NCI-H2227 (cell line): ENCODE results near the gene TTC39B.
"Not testable (repeated sequence)": the region's sequence is repeated elsewhere in the genome, so short reads cannot be mapped to it uniquely, and the experiment has no call there.

ENCODE experiments used
- DNase-seq: peaks from one replicate; lab custom pipeline; 2025; ENCODE audit not compliant: unreplicated experiment; lab: John Stamatoyannopoulos, UW

The TTC39B gene

DNA sequence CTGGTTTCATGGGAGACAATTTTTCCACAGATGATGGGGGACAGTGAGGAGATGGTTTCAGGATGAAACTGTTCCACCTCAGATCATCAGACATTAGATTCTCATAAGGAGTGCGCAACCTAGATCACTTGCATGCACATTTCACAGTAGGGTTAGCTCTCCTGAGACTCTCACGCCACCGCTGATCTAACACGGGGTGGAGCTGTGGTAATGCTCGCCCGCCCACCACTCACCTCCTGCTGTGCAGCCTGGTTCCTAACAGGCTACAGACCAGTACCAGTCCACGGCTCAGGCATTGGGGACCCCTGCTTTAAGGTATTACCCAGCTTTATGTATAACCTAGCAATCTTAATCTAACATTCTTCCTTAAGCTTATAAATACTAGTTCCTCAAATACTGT lies 35.6 kb downstream of the TTC39B start:
- no peak for DNase-seq

GRCh38 chr9:15268782-15269181 lies 38.2 kb downstream of the TTC39B start:
- DNase-seq = no peak

DNA sequence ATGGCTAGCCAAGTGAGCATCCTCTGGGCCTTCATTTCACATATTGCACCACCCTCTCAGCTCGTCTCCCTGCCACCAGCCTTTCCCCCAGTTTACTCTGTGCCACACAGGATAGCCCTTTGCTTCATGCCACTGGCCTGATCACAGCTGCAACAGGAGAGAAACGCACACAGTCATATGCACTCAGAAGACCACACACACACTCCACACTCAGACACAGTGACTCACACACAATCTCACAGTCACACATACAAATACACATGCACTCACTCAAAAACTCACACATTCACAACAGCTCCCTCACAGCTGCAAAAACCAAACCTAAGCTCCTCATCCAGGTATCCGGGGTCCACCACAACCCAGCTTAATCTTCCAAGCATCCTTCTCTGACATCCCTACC lies 38.7 kb downstream of the TTC39B start:
- no peak for DNase-seq

- DNase-seq = no peak
These were observed 42.1 kb downstream of the TTC39B start for GRCh38 chr9:15264918-15265317.

GRCh38 chr9:15262581-15262980 lies 44.4 kb downstream of the TTC39B start:
- no peak for DNase-seq

DNA sequence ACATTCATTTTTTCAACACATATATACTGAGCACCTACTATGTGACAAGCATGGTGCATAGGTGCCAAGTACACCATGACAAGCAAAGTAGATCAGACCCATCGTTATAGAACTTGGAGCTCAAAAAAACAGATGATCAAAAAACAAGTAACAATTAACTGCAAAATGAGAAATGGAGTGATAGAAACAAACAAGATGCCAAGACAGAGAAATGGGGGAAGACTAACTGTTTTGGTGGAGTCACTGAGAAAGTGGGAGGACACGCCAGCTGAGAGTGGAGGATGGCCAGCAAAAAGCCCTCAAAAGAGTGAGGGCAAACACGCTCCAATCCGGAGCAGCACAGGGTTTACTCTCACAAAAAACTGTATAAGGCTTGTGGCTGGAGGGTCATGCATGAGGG lies 50.6 kb downstream of the TTC39B start:
- DNase-seq = no peak

DNA sequence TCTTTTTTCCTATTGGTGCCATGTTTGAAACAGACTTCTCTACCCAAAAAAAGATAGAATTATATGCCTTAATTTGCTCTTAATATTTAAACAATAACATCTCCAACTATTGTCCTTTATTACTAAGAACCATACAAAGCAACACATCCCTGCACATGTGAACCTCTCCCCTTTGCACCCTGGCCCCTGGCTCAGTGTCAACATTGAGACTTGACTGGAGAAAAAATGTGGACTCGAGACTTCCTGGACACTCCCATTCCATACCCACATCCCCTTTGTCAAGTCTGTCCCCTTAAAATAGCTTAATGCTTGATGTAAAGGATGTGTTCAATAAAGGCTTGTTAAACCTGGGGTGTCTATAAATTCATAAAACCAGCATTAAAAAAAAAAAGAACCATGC lies 53.2 kb downstream of the TTC39B start:
- no peak for DNase-seq

DNA sequence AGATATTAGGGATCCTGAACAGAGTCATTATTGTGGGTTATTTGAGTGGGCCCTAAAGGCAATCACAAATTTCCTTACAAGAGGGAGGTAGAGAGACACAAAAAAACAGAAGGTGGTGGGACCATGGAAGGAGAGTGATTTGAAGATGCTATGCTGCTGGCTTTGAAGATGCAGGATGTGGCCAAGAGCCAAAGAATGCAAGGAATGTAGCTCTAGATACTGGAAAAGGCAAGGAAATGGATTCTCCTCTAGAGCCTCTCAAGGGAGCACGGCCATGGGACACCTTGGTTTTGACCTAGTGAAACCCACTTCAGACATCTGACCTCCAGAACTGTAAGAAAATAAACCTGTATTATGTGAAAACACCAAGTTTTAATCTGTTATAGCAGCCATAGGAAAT lies 53.8 kb downstream of the TTC39B start:
- no peak for DNase-seq

GRCh38 chr9:15249981-15250380 lies 57.0 kb downstream of the TTC39B start:
- peak; percentile 28 for DNase-seq

GRCh38 chr9:15249042-15249818 lies 57.8 kb downstream of the TTC39B start:
- no peak for DNase-seq

DNA sequence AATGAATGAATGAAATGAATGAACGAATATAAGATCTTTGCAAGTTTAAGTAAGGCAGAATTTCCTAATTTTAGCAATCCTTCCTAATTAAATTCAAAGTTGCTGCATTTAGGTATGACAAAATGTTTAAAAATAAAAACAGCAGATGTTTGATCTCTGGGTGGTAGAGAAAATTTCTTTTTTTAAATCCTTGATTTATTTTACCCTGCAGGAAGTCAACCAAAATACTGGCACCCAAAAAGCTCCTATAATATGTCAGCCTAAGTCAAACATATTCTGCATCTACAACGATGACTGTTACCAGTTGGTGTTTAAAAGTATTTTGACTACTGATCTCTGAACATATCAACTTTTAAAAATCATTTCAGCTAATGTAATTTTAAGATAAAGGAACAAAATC lies 58.4 kb downstream of the TTC39B start:
- DNase-seq = no peak

DNA sequence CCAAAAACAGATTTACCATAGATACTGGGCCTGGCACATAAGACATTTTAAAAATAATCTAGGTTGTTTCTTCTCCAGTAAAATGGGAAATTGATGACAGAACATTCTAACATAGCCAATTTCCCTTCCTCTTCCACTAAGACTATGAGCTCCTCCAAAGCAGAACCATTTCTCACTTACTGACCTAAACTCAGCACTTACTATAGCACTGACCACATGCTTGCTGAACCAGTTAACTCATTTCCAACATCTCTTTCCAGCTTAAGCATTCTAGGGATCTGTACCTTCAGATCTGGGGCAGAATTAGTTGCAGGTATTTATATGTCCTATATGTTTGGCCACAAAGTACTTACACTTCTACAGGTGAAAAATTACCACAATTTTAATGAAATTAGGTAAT lies 58.9 kb downstream of the TTC39B start:
- no peak for DNase-seq

DNA sequence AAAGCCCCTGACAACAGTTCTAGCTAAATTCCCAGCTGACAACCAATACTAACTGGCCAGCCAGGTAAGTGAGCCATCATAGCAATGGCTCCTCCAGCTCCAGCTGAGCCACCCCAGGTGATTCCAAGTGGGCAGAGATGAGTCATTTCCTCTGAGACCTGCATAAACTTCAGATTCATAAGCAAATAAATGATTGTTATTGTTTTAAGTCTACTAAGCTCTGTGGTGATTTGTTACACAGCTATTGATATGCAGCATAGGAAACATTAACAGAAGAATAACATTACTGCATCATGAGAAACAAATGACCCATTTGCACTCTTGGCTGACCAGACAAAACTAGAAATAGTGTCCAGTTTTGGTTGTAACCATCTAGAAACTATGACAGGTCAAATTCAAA lies 60.3 kb downstream of the TTC39B start:
- DNase-seq = no peak

DNA sequence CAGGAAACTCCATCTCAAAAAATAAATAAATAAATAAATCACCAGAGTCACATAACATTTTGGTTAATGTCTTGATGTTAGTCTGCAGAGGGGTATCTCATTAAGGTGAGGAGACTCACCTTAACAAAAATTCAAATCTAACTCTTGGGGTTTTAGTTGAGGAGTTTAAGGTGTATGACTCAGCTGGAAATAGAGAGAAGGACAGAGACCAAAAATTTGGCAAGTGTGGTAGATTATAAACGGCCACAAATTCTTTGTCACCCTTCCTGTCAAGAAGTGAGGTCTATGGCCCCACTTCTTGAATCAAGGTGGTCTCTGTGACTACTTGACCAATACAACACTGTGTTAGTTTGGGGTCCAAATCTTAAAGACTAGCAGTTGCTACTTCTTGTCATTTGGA lies 60.8 kb downstream of the TTC39B start:
- DNase-seq = no peak

DNA sequence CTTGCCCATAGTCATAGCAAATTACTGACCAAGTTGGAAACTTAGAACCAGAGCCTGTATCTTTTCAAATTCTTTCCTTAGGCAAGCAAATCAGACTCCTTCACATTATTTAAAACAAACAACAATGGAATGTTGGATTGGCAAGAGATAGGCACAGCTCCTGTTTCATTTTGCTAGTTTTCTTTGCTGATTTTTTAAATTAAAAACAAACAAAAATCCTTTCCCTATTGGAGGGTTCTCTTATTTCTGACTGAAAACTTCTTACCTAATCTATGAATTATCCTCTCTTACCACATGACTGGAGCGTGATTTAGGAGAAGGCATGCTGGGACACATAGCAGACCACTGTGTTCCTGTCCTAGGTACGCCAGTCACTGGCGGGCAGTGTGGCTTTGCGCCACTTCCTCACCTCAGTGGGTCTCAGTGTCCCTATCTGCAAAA lies 63.0 kb downstream of the TTC39B start:
- no peak for DNase-seq

GRCh38 chr9:15243081-15243480 lies 63.9 kb downstream of the TTC39B start:
- DNase-seq = no peak

DNA sequence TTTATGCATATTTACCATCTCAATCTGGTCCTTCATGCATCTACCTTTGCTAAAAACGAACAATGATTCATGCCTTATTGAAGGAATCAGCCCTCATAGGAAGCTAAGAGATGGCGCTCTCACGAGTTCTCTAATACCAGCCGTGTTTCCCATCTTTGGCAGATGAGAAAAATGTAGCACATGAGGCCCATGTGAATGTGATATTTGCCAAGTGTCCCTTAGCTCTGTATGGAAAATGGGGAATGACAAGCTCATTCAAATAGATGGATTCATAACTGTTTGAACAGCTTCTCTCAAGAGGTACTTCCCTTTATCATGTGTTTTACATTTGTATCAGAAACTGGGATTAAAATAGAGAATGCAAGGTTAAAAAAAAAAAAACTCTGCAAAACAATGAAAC lies 66.1 kb downstream of the TTC39B start:
- no peak for DNase-seq

DNA sequence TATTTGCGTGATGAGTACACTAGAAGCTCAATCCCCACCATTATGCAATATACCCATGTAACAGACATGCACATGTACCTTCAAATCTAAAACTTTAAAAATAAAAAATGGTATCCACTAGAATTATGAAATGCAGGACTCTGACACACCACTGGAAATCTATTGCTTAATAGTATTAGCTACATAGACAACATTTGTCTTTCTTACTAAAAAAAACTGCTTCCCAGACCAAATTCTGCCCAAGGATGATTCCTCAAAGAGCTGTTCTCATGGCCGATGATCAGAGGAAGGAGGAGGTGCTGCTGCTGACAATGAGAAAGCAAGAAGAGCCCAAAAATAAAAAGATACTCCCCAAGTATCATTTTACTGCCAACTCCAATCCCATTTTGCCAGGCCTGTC lies 67.2 kb downstream of the TTC39B start:
- DNase-seq = no peak

DNA sequence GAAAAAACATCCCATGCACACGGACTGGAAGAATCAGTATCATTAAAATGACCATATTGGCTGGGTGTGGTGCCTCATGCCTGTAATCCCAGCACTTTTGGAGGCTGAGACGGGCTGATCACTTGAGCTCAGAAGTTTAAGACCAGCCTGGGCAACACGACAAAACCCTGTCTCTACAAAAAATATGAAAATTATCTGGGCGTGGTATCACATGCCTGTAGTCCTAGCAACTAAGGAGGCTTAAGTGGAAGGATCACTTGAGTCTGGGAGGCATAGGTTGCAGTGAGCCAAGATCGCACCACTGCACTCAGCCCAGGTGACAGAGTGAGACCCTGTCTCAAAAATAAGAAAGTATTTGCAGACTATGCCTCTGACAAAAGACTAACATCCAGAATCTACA lies 68.4 kb downstream of the TTC39B start:
- no peak for DNase-seq

DNA sequence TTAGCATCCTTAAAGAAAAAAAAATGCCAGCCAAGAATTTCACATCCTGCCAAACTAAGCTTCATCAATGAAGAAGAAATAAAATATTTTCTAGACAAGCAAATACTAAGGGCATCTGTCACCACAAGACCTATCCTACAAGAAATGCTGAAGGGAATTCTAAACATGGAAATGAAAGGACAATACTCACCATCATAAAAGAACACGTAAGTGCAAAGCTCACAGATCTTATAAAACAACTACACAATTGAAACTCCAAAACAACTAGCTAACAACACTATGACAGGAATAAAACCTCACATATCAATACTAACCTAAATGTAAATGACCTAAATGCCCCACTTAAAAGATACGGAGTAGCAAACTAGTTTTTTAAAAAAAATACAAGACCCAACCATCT lies 71.4 kb downstream of the TTC39B start:
- no peak for DNase-seq

- not testable (repeated sequence) for DNase-seq
These were observed 73.0 kb downstream of the TTC39B start for GRCh38 chr9:15233941-15234490.

DNA sequence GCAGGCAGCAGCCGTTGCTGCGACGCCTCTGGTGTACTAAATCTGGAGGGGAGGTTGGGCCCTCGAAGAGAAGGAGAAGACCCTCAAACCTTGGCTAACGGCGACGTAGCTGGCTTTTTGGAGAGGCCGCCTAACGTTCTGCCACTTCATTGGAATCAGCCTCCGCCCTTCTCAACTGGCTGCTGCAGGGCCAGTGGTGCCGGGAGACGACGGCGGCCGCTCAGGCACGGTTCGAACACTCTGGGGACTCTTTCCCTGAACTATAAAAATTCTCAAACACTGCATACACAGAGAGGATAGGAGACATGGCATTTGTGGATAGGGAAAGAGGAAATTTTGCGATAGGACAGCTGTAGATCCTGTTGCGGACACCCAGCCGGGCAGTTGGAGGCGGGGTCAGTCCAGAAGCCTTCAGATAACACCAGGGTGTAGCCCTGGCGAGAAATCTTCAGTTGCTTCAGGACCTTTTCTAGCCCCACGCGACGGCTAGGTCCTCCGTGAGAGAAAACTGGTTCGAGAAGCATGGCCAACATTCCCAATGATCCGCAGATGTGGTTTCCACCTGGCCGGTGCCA lies 74.2 kb downstream of the TTC39B start:
- DNase-seq = peak; percentile 6
